BLaER1 (cell line): ENCODE results near the gene ADRB2.
A peak's percentile ranks its signal among the peaks of the same experiment; 100 is the strongest.

Experiments used
- H3K27ac ChIP-seq: shearing (Covaris generic); formaldehyde crosslinking; 2 replicates; pipeline ENCODE4 v1.8.1; 2022
- H3K27me3 ChIP-seq: shearing (Covaris generic); formaldehyde crosslinking; 2 replicates; pipeline ENCODE4 v1.8.1; 2022
- H3K36me3 ChIP-seq: shearing (Covaris generic); formaldehyde crosslinking; 2 replicates; pipeline ENCODE4 v1.8.1; 2022
- H3K4me1 ChIP-seq: shearing (Covaris generic); formaldehyde crosslinking; 2 replicates; pipeline ENCODE4 v1.8.1; 2022
- H3K4me2 ChIP-seq: shearing (Covaris generic); formaldehyde crosslinking; 2 replicates; pipeline ENCODE4 v1.8.1; 2022
- H3K4me3 ChIP-seq: shearing (Covaris generic); formaldehyde crosslinking; 2 replicates; pipeline ENCODE4 v1.8.1; 2022
- H3K9ac ChIP-seq: shearing (Covaris generic); formaldehyde crosslinking; 2 replicates; pipeline ENCODE4 v1.8.1; 2022
- H3K9me3 ChIP-seq: shearing (Covaris generic); formaldehyde crosslinking; 2 replicates; pipeline ENCODE4 v1.8.1; 2022
- H4K20me1 ChIP-seq: shearing (Covaris generic); formaldehyde crosslinking; 2 replicates; pipeline ENCODE4 v1.8.1; 2022
- Cebpa-rat ChIP-seq: shearing (Covaris generic); IDR thresholded peaks from 2 replicates; pipeline ENCODE4 v1.8.1; 2022

Gene ADRB2

DNA sequence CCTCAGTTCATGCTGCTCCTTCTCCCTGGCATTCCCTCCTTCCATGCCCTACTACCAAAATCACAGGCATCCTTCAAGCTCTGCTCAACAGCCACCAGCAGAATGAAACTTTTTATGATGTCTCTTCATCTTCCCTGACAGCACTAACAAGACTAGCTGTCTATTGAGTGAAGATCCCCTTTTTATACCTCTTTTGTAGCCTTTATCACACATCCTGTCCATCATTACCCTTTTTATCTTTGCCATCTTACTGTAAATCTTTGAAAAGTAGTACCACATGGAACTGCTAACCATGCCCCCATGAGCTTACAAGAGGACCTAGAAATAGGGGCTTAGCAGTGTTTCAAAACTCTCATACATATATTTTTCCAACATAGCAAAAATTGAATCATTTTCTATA, 10.8 kb upstream of the ADRB2 start:
- Histone ChIP-seq H3K4me2 (no peak overlapping the region), H3K36me3 (no peaks in the 10 kb centered on the region), H4K20me1 (no peaks in the 10 kb centered on the region), H3K27me3 (no peaks in the 10 kb centered on the region), H3K9ac (no peak overlapping the region), H3K4me3 (no peak overlapping the region), H3K4me1 (peaks cover 50% of the 10 kb centered on the region), H3K27ac (no peak overlapping the region), H3K9me3 (no peaks in the 10 kb centered on the region)
- TF ChIP-seq Cebpa-rat: no peak

DNA sequence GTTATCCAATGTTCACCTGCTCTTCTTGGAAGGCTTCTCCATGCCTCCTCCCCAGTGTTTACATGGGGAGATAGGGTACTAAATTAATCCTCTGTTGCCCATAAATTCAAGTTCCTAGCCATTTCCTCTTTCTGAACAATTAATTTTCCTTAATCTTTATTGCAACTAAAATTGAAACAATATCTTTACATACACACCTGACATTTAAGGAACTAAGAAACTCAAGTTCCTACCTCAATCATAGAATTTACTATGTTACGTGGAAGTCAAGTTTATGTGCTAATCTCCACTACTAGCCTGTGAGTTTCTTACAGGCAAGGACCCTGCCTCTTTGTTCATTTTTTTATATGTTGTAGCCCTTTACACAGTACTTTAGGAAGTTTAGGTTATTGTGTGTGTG, 10.1 kb upstream of the ADRB2 start:
- no peak overlapping the region for H3K9ac ChIP-seq
- no peak for TF ChIP-seq Cebpa-rat

DNA sequence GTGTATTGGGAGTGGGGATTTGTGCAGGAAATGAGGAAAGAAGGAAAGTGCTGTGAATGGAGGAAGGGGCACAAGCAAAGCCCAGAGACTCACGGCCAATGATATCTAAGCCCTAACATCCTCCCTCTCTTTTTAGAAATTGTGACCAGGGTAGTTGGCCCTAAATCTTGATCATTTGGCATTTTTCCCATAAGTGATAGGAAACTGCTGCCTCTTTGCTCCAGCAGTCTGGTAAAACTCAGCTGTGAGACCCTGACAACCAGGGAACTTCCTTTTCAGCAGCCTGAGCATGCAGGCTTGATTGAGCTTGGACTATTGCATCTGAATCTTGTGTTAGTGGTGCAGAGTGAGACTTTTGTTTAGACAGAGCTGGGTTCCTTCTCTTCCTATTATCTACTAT, 9.6 kb upstream of the ADRB2 start:
- H3K9me3 ChIP-seq: no peaks in the 10 kb centered on the region
- TF ChIP-seq Cebpa-rat: no peak
- no peaks in the 10 kb centered on the region for H4K20me1 ChIP-seq
- no peak overlapping the region for H3K9ac ChIP-seq
- no peak overlapping the region for H3K4me3 ChIP-seq
- peak overlapping the region; percentile 65 for H3K4me2 ChIP-seq
- peaks cover 38% of the 10 kb centered on the region for H3K4me1 ChIP-seq
- peak overlapping the region; percentile 18; the same call in 1 of the 2 replicates for H3K27ac ChIP-seq
- H3K36me3 ChIP-seq: no peaks in the 10 kb centered on the region
- H3K27me3 ChIP-seq: no peaks in the 10 kb centered on the region

More for the DNA sequence above, 10.1 kb upstream of the ADRB2 start:
- no peak overlapping the region for H3K4me3 ChIP-seq
- no peaks in the 10 kb centered on the region for H4K20me1 ChIP-seq
- H3K4me2 ChIP-seq: peak overlapping the region; percentile 65
- H3K27ac ChIP-seq: peak overlapping the region; percentile 18; the same call in 1 of the 2 replicates
- H3K4me1 ChIP-seq: peaks cover 42% of the 10 kb centered on the region
- H3K36me3 ChIP-seq: no peaks in the 10 kb centered on the region
- no peaks in the 10 kb centered on the region for H3K9me3 ChIP-seq
- H3K27me3 ChIP-seq: no peaks in the 10 kb centered on the region

DNA sequence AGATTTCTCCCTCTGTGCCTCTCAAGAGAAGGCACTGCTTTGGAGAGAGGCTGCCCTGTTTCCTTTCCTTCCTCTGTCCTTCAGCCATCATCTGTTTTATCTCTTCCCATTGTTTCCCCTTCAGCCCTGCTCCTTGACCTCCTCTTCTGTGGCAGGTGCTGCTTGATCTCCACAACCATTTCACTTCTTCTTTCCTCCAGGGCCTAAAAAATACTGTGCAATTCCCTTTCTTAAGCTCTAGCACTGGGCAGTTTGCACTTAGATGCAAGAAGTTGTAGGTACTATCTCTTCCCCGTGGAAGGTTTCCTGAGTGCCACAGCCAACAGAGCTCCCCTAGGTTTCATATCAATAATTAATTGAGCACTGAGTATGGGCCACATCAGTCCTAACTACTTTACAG, 8.8 kb upstream of the ADRB2 start:
- no peak for TF ChIP-seq Cebpa-rat
- Histone ChIP-seq H3K4me2 (peak overlapping the region; percentile 65), H3K9me3 (no peaks in the 10 kb centered on the region), H3K9ac (no peak overlapping the region), H4K20me1 (no peaks in the 10 kb centered on the region), H3K27ac (peak overlapping the region; percentile 27; the same call in 1 of the 2 replicates), H3K4me1 (peaks cover 29% of the 10 kb centered on the region), H3K27me3 (no peaks in the 10 kb centered on the region), H3K4me3 (no peak overlapping the region), H3K36me3 (no peaks in the 10 kb centered on the region)

- H4K20me1 ChIP-seq: no peaks in the 10 kb centered on the region
- no peaks in the 10 kb centered on the region for H3K36me3 ChIP-seq
Observed at GRCh38 chr5:148820461-148821395, 5.7 kb upstream of the ADRB2 start.

GRCh38 chr5:148823871-148824270, 2.5 kb upstream of the ADRB2 start:
- Histone ChIP-seq H3K4me3 (no peak overlapping the region), H3K27ac (no peak overlapping the region)

More at GRCh38 chr5:148820461-148821395, 5.7 kb upstream of the ADRB2 start:
- Histone ChIP-seq H3K27ac (no peak overlapping the region), H3K9me3 (no peaks in the 10 kb centered on the region), H3K4me2 (no peak overlapping the region), H3K4me1 (peaks cover 41% of the 10 kb centered on the region), H3K9ac (no peak overlapping the region), H3K27me3 (no peaks in the 10 kb centered on the region), H3K4me3 (no peak overlapping the region)
- no peak for TF ChIP-seq Cebpa-rat

GRCh38 chr5:148825716-148826052, 727 bp upstream of the ADRB2 start:
- Histone ChIP-seq H3K27ac (peak overlapping the region; percentile 68), H3K36me3 (no peaks in the 10 kb centered on the region), H3K4me1 (peaks cover 64% of the 10 kb centered on the region), H3K4me3 (peak overlapping the region; percentile 73), H3K9ac (peak overlapping the region; percentile 78), H3K9me3 (no peaks in the 10 kb centered on the region), H3K27me3 (no peaks in the 10 kb centered on the region), H4K20me1 (no peaks in the 10 kb centered on the region), H3K4me2 (peak overlapping the region; percentile 94)
- no peak for TF ChIP-seq Cebpa-rat

More at GRCh38 chr5:148823871-148824270, 2.5 kb upstream of the ADRB2 start:
- no peaks in the 10 kb centered on the region for H3K36me3 ChIP-seq
- no peak for TF ChIP-seq Cebpa-rat
- H3K9ac ChIP-seq: no peak overlapping the region
- no peaks in the 10 kb centered on the region for H3K27me3 ChIP-seq
- no peak overlapping the region; the same call in 1 of the 2 replicates for H3K4me2 ChIP-seq
- no peaks in the 10 kb centered on the region for H4K20me1 ChIP-seq
- peaks cover 46% of the 10 kb centered on the region for H3K4me1 ChIP-seq
- H3K9me3 ChIP-seq: no peaks in the 10 kb centered on the region

GRCh38 chr5:148826739-148827070, 294 bp downstream of the ADRB2 start:
- Histone ChIP-seq H3K9me3 (no peaks in the 10 kb centered on the region), H3K36me3 (no peaks in the 10 kb centered on the region), H3K4me3 (peak overlapping the region; percentile 73), H3K27ac (peak overlapping the region; percentile 68), H4K20me1 (no peaks in the 10 kb centered on the region), H3K4me1 (peaks cover 73% of the 10 kb centered on the region), H3K27me3 (no peaks in the 10 kb centered on the region), H3K9ac (peak overlapping the region; percentile 78), H3K4me2 (peak overlapping the region; percentile 94)
- no peak for TF ChIP-seq Cebpa-rat

GRCh38 chr5:148827723-148828122, 1.3 kb downstream of the ADRB2 start:
- H4K20me1 ChIP-seq: no peaks in the 10 kb centered on the region
- H3K4me3 ChIP-seq: peak overlapping the region; percentile 73
- H3K9me3 ChIP-seq: no peaks in the 10 kb centered on the region
- H3K27ac ChIP-seq: no peak overlapping the region
- no peaks in the 10 kb centered on the region for H3K36me3 ChIP-seq
- H3K4me1 ChIP-seq: peaks cover 84% of the 10 kb centered on the region
- peak overlapping the region; percentile 94 for H3K4me2 ChIP-seq
- no peaks in the 10 kb centered on the region for H3K27me3 ChIP-seq
- TF ChIP-seq Cebpa-rat: no peak
- peak overlapping the region; percentile 34 for H3K9ac ChIP-seq

DNA sequence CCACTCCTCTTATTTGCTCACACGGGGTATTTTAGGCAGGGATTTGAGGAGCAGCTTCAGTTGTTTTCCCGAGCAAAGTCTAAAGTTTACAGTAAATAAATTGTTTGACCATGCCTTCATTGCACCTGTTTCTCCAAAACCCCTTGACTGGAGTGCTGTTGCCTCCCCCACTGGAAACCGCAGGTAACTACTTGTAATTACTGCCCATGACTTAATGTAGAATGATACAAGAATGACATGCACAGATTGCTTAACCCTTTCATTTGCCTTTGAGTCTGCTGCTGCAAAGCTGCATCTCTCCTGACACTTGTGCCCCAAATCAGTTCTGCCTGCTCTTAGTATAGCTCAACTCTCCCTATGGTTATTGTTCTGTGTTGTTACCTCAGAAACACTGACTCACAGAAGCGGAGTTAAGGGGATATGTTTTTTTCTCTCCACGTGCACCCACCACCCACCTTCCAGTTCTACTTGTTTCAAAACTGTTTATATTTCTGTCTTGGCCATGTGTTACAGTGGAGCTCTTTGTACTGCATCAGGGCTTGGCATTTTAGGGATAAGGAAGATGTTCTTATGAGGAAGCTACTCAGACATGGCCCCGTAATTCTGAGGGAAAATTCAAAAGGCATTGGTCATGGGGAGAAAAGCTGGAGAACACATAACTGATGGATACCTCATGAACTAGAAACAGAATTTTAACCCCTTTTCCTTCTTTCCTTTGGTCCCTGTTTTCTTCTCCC, 2.3 kb downstream of the ADRB2 start:
- no peak for TF ChIP-seq Cebpa-rat
- Histone ChIP-seq H3K4me1 (peaks cover 93% of the 10 kb centered on the region), H3K27me3 (no peaks in the 10 kb centered on the region), H3K36me3 (no peaks in the 10 kb centered on the region), H3K27ac (no peak overlapping the region), H3K9me3 (no peaks in the 10 kb centered on the region), H4K20me1 (no peaks in the 10 kb centered on the region), H3K4me3 (peak overlapping the region; percentile 73), H3K4me2 (peak overlapping the region; percentile 94), H3K9ac (peak overlapping the region; percentile 34; the same call in 1 of the 2 replicates)
